Subcutaneous abdominal adipose tissue (tissue), 5 donors: Measurements from ENCODE around the gene ARHGAP44.

Experiments used
- H3K27ac ChIP-seq: one replicate; pipeline ENCODE4 v1.7.0; 2013; ENCODE audit warnings: low read depth, mild to moderate bottlenecking, inconsistent platforms, low read length, moderate library complexity
- H3K27me3 ChIP-seq, 5 donors: one replicate each; pipeline ENCODE4 v1.7.0; 2013; ENCODE audit warnings: low read length in 5 of 5, inconsistent platforms in 1 of 5; ENCODE audit not compliant: control insufficient read depth in 5 of 5, insufficient read depth in 4 of 5
- H3K36me3 ChIP-seq, 5 donors: one replicate each; pipeline ENCODE4 v1.7.0; 2013; ENCODE audit warnings: low read length in 5 of 5; ENCODE audit not compliant: control insufficient read depth in 5 of 5, insufficient read depth in 5 of 5
- H3K4me1 ChIP-seq, 5 donors: one replicate each; pipeline ENCODE4 v1.7.0; 2013; ENCODE audit warnings: low read length in 5 of 5, mild to moderate bottlenecking in 3 of 5, moderate library complexity in 1 of 5; ENCODE audit not compliant: control insufficient read depth in 5 of 5, insufficient read depth in 5 of 5
- H3K4me3 ChIP-seq, 5 donors: one replicate each; pipeline ENCODE4 v1.7.0; 2013; ENCODE audit warnings: low read length in 5 of 5, low read depth in 1 of 5
- H3K9ac ChIP-seq, 5 donors: one replicate each; pipeline ENCODE4 v1.7.0; 2013; ENCODE audit warnings: low read length in 5 of 5, mild to moderate bottlenecking in 4 of 5, moderate library complexity in 3 of 5
- H3K9me3 ChIP-seq, 5 donors: one replicate each; pipeline ENCODE4 v1.7.0; 2013; ENCODE audit warnings: low read length in 5 of 5; ENCODE audit not compliant: control insufficient read depth in 5 of 5
- donor health status: healthy.
- donor health status: healthy.
- donor health status: healthy.
- donor health status: healthy.
- donor health status: healthy.

ARHGAP44 gene

GRCh38 chr17:12940699-12941098 lies 151.4 kb downstream of the ARHGAP44 start:
- Histone ChIP-seq H3K9me3 (no peaks in the 10 kb centered on the region), H3K27me3 (no peaks in the 10 kb centered on the region), H3K27ac (no peak overlapping the region), H3K4me1 (no peaks in the 10 kb centered on the region), H3K4me3 (no peak overlapping the region), H3K9ac (no peak overlapping the region), H3K36me3 (no peaks in the 10 kb centered on the region)

- H3K36me3 ChIP-seq: no peaks in the 10 kb centered on the region
- no peak overlapping the region for H3K4me3 ChIP-seq
- no peak overlapping the region for H3K27ac ChIP-seq
- H3K4me1 ChIP-seq: no peaks in the 10 kb centered on the region
- no peak overlapping the region for H3K9ac ChIP-seq
- no peaks in the 10 kb centered on the region for H3K27me3 ChIP-seq
- no peaks in the 10 kb centered on the region for H3K9me3 ChIP-seq
These were observed 157.7 kb downstream of the ARHGAP44 start for GRCh38 chr17:12947047-12947446.

GRCh38 chr17:12952012-12952411 lies 162.7 kb downstream of the ARHGAP44 start:
- no peaks in the 10 kb centered on the region for H3K27me3 ChIP-seq
- peaks cover 0 to 2% (median 0%) of the 10 kb centered on the region in 5 donors for H3K36me3 ChIP-seq
- no peaks in the 10 kb centered on the region for H3K4me1 ChIP-seq
- H3K9ac ChIP-seq: no peak overlapping the region
- H3K27ac ChIP-seq: no peak overlapping the region
- no peak overlapping the region for H3K4me3 ChIP-seq
- H3K9me3 ChIP-seq: peaks cover 0 to 10% (median 3%) of the 10 kb centered on the region in 5 donors

- no peaks in the 10 kb centered on the region for H3K4me1 ChIP-seq
- no peaks in the 10 kb centered on the region for H3K27me3 ChIP-seq
- peaks cover 0 to 2% (median 0%) of the 10 kb centered on the region in 5 donors for H3K36me3 ChIP-seq
- peaks cover 0 to 16% (median 8%) of the 10 kb centered on the region in 5 donors for H3K9me3 ChIP-seq
- H3K27ac ChIP-seq: no peak overlapping the region
- no peak overlapping the region for H3K9ac ChIP-seq
- H3K4me3 ChIP-seq: no peak overlapping the region
These were observed 163.9 kb downstream of the ARHGAP44 start for GRCh38 chr17:12953156-12953555.

- Histone ChIP-seq H3K9me3 (peaks cover 0 to 16% (median 8%) of the 10 kb centered on the region in 5 donors), H3K4me1 (no peaks in the 10 kb centered on the region), H3K4me3 (no peak overlapping the region), H3K27ac (no peak overlapping the region), H3K9ac (no peak overlapping the region), H3K27me3 (no peaks in the 10 kb centered on the region), H3K36me3 (peaks cover 0 to 2% (median 0%) of the 10 kb centered on the region in 5 donors)
These were observed 166.2 kb downstream of the ARHGAP44 start for GRCh38 chr17:12955521-12955920.

GRCh38 chr17:12958786-12959185 lies 169.5 kb downstream of the ARHGAP44 start:
- no peak overlapping the region for H3K27ac ChIP-seq
- H3K27me3 ChIP-seq: no peaks in the 10 kb centered on the region
- no peaks in the 10 kb centered on the region for H3K36me3 ChIP-seq
- no peak overlapping the region for H3K9ac ChIP-seq
- H3K4me3 ChIP-seq: no peak overlapping the region
- no peaks in the 10 kb centered on the region for H3K4me1 ChIP-seq
- H3K9me3 ChIP-seq: peaks cover 0 to 16% (median 8%) of the 10 kb centered on the region in 5 donors

GRCh38 chr17:12959441-12959840 lies 170.1 kb downstream of the ARHGAP44 start:
- H3K4me1 ChIP-seq: no peaks in the 10 kb centered on the region
- H3K9ac ChIP-seq: no peak overlapping the region
- no peaks in the 10 kb centered on the region for H3K36me3 ChIP-seq
- peaks cover 0 to 16% (median 8%) of the 10 kb centered on the region in 5 donors for H3K9me3 ChIP-seq
- no peaks in the 10 kb centered on the region for H3K27me3 ChIP-seq
- H3K4me3 ChIP-seq: no peak overlapping the region
- H3K27ac ChIP-seq: no peak overlapping the region

- Histone ChIP-seq H3K4me3 (no peak overlapping the region), H3K9ac (no peak overlapping the region), H3K36me3 (no peaks in the 10 kb centered on the region), H3K27me3 (no peaks in the 10 kb centered on the region), H3K4me1 (no peaks in the 10 kb centered on the region), H3K9me3 (peaks cover 0 to 14% (median 4%) of the 10 kb centered on the region in 5 donors), H3K27ac (no peak overlapping the region)
These were observed 172.4 kb downstream of the ARHGAP44 start for GRCh38 chr17:12961655-12962054.

GRCh38 chr17:12963505-12963904 lies 174.2 kb downstream of the ARHGAP44 start:
- Histone ChIP-seq H3K36me3 (no peaks in the 10 kb centered on the region), H3K9me3 (peaks cover 0 to 1% (median 0%) of the 10 kb centered on the region in 5 donors), H3K4me1 (no peaks in the 10 kb centered on the region), H3K4me3 (no peak overlapping the region), H3K27me3 (no peaks in the 10 kb centered on the region), H3K9ac (no peak overlapping the region), H3K27ac (no peak overlapping the region)

- H3K36me3 ChIP-seq: no peaks in the 10 kb centered on the region
- H3K27me3 ChIP-seq: no peaks in the 10 kb centered on the region
- no peaks in the 10 kb centered on the region for H3K4me1 ChIP-seq
- H3K4me3 ChIP-seq: no peak overlapping the region
- H3K27ac ChIP-seq: no peak overlapping the region
- no peaks in the 10 kb centered on the region for H3K9me3 ChIP-seq
- no peak overlapping the region for H3K9ac ChIP-seq
These were observed 174.9 kb downstream of the ARHGAP44 start for GRCh38 chr17:12964162-12964561.

GRCh38 chr17:12964840-12965239 lies 175.5 kb downstream of the ARHGAP44 start:
- H3K9me3 ChIP-seq: no peaks in the 10 kb centered on the region
- no peak overlapping the region for H3K27ac ChIP-seq
- H3K4me1 ChIP-seq: no peaks in the 10 kb centered on the region
- no peaks in the 10 kb centered on the region for H3K27me3 ChIP-seq
- H3K4me3 ChIP-seq: no peak overlapping the region
- H3K36me3 ChIP-seq: no peaks in the 10 kb centered on the region
- no peak overlapping the region for H3K9ac ChIP-seq
